ENCODE results near the gene HECW1.
"Not testable (repeated sequence)": the region's sequence is repeated elsewhere in the genome, so short reads cannot be mapped to it uniquely, and the experiment has no call there.

The HECW1 gene

DNA sequence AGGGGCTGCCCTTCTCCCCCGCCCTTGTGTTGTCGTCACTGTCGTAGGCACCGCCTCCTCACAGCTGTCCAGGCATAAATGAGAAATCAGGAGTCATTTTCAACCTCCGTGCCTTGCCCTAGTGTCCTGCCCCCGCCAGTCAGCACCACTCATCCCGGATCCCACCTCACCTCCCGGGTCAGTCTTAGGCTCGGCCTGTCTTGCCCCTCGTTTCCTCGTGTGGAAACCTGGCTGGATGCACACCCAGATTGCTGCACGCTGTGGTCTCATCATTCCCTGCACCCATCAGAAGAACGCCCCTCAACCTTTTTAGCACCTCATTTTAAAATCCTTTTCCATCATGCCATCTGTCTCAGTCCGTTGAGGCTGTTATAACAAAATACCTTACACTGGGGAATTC lies 213.1 kb downstream of the HECW1 start:
- H3K9me3 ChIP-seq (ENCODE audit: control insufficient read depth in 2 of 2, low read length in 2 of 2), result no peaks in the 10 kb centered on the region
- H3K9ac ChIP-seq (ENCODE audit: low read length in 2 of 2), result no peak overlapping the region
- H3K27me3 ChIP-seq (ENCODE audit: control insufficient read depth in 1 of 2, insufficient read depth in 2 of 2, low read length in 2 of 2), result no peaks in the 10 kb centered on the region
- H3K4me1 ChIP-seq (ENCODE audit: control insufficient read depth, insufficient read depth, low read length), result no peaks in the 10 kb centered on the region
- H3K36me3 ChIP-seq (ENCODE audit: control insufficient read depth in 2 of 2, insufficient read depth in 2 of 2, low read length in 2 of 2), result no peaks in the 10 kb centered on the region
- H3K4me3 ChIP-seq (ENCODE audit: low read length in 2 of 2), result no peak overlapping the region
- no peak overlapping the region for H3K27ac ChIP-seq (ENCODE audit: low read length)

DNA sequence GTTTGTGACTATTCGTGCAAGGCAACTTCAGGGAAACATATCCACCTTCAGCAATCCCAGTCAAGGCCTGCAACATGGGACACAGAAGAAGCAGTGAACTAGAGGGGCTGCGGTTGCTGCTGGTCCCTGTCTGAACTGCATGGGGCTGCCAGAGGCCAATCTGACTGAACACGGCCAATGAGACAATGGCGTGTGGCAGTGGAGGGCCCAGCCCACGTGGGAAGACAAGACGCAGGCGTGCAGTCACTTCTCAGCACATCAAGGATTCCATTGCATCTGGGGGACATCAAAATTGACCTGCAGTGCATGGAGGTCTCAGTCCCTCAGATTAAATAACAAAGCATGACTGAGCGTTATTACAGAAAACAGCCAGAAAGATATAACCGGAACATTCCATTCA lies 215.9 kb downstream of the HECW1 start:
- no peaks in the 10 kb centered on the region for H3K36me3 ChIP-seq (ENCODE audit: control insufficient read depth in 2 of 2, insufficient read depth in 2 of 2, low read length in 2 of 2)
- H3K9ac ChIP-seq (ENCODE audit: low read length in 2 of 2), result no peak overlapping the region
- no peak overlapping the region for H3K27ac ChIP-seq (ENCODE audit: low read length)
- no peaks in the 10 kb centered on the region for H3K9me3 ChIP-seq (ENCODE audit: control insufficient read depth in 2 of 2, low read length in 2 of 2)
- H3K4me3 ChIP-seq (ENCODE audit: low read length in 2 of 2), result no peak overlapping the region
- no peaks in the 10 kb centered on the region for H3K4me1 ChIP-seq (ENCODE audit: control insufficient read depth, insufficient read depth, low read length)
- H3K27me3 ChIP-seq (ENCODE audit: control insufficient read depth in 1 of 2, insufficient read depth in 2 of 2, low read length in 2 of 2), result no peaks in the 10 kb centered on the region

DNA sequence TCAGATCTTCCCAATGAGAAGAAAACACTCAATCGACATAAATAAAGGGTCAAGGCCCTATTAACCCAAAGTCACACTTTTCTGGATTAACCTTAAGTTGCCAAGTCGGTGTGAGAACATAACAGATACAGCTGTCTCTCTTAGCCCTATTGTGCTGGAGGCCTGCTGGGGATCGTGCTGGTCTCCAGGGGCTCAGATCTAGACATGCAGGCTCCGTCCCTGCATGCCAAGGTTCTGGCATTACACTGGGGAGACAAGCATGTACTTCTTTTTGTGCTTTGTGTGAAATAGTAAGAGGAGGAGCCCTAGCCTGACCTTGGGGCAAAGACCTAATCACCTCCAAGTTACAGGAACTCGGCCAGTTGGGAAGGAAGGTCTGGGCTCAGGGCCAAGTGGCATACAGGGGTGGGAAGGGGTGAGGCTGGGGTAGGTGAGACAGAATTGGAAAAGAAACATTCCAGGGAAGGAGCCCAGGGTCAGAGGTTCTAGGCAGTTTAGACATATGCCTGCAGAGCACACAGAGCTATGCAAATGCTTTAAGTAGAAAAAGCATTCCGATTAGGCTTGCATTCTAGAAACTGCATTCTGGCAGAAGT lies 216.4 kb downstream of the HECW1 start:
- no peaks in the 10 kb centered on the region for H3K9me3 ChIP-seq (ENCODE audit: control insufficient read depth in 2 of 2, low read length in 2 of 2)
- H3K27me3 ChIP-seq (ENCODE audit: control insufficient read depth in 1 of 2, insufficient read depth in 2 of 2, low read length in 2 of 2), result no peaks in the 10 kb centered on the region
- H3K36me3 ChIP-seq (ENCODE audit: control insufficient read depth in 2 of 2, insufficient read depth in 2 of 2, low read length in 2 of 2), result no peaks in the 10 kb centered on the region
- H3K4me1 ChIP-seq (ENCODE audit: control insufficient read depth, insufficient read depth, low read length), result no peaks in the 10 kb centered on the region
- H3K4me3 ChIP-seq (ENCODE audit: low read length in 2 of 2), result no peak overlapping the region
- H3K27ac ChIP-seq (ENCODE audit: low read length), result no peak overlapping the region
- H3K9ac ChIP-seq (ENCODE audit: low read length in 2 of 2), result no peak overlapping the region

DNA sequence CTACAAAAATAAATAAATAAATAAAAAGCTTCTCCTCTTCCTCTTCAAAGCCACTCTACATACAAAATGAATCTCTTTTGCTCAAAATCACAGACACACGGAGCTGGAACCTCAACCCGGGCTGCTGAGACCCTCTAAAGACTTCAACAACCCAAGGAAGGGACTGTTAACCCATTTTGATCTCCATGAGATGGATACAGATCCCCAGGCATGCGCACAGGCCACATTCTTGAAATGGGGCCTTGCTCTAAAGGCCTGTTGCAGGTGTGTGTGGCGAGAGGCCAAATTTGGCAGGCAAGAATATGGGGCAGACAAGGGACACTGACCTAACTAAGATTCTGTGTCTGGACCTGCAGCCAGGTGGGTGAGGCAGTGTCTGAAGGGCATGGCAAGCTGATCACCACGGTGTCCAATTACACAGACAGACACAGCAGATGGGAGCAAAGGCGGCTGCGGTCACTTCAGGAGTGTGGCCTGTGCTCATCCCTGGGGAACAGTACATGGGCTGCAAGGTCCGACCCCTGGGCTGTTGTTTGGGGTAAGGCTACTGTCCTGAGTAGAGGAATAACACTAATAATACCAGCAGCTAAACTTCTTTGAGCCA lies 219.8 kb downstream of the HECW1 start:
- H3K4me1 ChIP-seq (ENCODE audit: control insufficient read depth, insufficient read depth, low read length), result no peaks in the 10 kb centered on the region
- no peaks in the 10 kb centered on the region for H3K36me3 ChIP-seq (ENCODE audit: control insufficient read depth in 2 of 2, insufficient read depth in 2 of 2, low read length in 2 of 2)
- H3K27ac ChIP-seq (ENCODE audit: low read length), result no peak overlapping the region
- H3K4me3 ChIP-seq (ENCODE audit: low read length in 2 of 2), result no peak overlapping the region
- no peaks in the 10 kb centered on the region for H3K9me3 ChIP-seq (ENCODE audit: control insufficient read depth in 2 of 2, low read length in 2 of 2)
- no peaks in the 10 kb centered on the region for H3K27me3 ChIP-seq (ENCODE audit: control insufficient read depth in 1 of 2, insufficient read depth in 2 of 2, low read length in 2 of 2)
- H3K9ac ChIP-seq (ENCODE audit: low read length in 2 of 2), result no peak overlapping the region

DNA sequence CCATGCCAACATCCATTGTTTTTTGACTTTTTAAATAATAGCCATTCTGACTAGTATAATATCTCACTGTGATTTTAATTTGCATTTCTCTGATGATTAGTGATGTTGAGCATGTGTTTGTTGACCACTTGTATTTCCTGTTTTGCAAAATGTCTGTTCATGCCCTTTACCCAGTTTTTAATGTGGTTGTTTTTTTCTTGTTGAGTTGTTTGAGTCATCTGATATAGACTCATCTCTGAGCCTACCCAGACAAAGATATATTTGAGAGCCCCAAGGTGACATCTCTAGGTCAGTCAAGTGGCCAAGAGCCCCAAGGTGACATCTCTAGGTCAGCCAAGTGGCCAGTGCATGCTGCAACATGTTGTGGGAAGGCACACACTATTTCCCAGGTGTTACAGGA lies 224.7 kb downstream of the HECW1 start:
- Histone ChIP-seq H3K27ac (ENCODE audit: low read length) (no peak overlapping the region), H3K9ac (ENCODE audit: low read length in 2 of 2) (no peak overlapping the region), H3K4me3 (ENCODE audit: low read length in 2 of 2) (no peak overlapping the region), H3K36me3 (ENCODE audit: control insufficient read depth in 2 of 2, insufficient read depth in 2 of 2, low read length in 2 of 2) (no peaks in the 10 kb centered on the region), H3K27me3 (ENCODE audit: control insufficient read depth in 1 of 2, insufficient read depth in 2 of 2, low read length in 2 of 2) (no peaks in the 10 kb centered on the region), H3K4me1 (ENCODE audit: control insufficient read depth, insufficient read depth, low read length) (no peaks in the 10 kb centered on the region), H3K9me3 (ENCODE audit: control insufficient read depth in 2 of 2, low read length in 2 of 2) (no peaks in the 10 kb centered on the region)

DNA sequence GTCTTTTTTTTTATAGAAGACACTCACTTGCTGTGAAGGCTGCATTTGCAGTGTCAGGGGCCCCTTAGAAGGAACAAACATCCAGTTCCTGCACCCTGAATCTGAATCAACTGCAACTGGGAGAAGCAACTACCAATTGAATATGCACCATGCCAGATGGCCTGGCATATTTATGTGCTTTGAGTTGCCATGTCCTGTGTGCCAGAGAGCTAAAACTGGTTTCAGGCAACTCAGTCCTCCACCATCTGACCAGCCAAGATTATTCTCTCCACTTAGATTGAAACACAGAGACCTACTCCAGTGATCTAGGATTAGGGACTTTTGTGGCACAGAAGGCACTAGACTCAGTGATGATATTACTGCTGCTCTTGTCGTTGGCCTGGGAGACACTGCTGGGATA lies 225.4 kb downstream of the HECW1 start:
- no peak overlapping the region for H3K27ac ChIP-seq (ENCODE audit: low read length)
- no peak overlapping the region for H3K9ac ChIP-seq (ENCODE audit: low read length in 2 of 2)
- no peaks in the 10 kb centered on the region for H3K9me3 ChIP-seq (ENCODE audit: control insufficient read depth in 2 of 2, low read length in 2 of 2)
- H3K27me3 ChIP-seq (ENCODE audit: control insufficient read depth in 1 of 2, insufficient read depth in 2 of 2, low read length in 2 of 2), result no peaks in the 10 kb centered on the region
- H3K4me1 ChIP-seq (ENCODE audit: control insufficient read depth, insufficient read depth, low read length), result no peaks in the 10 kb centered on the region
- no peak overlapping the region for H3K4me3 ChIP-seq (ENCODE audit: low read length in 2 of 2)
- H3K36me3 ChIP-seq (ENCODE audit: control insufficient read depth in 2 of 2, insufficient read depth in 2 of 2, low read length in 2 of 2), result no peaks in the 10 kb centered on the region

DNA sequence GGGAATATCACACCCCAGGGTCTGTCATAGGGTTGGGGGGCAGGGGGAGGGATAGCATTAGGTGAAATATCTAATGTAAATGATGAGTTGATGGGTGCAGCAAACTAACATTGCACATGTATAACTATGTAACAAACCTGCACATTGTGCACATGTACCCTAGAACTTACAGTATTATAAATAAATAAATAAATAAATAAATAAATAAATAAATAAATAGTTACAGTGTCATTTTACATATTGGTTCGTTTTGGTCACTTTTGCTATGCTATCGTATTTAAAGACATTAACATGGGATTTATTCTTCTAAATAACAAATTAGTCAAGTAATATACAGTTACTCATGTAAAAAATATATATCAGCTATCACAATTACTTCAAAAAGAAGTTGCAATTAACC lies 228.7 kb downstream of the HECW1 start:
- H3K4me3 ChIP-seq (ENCODE audit: low read length in 2 of 2), result no peak overlapping the region
- H3K9me3 ChIP-seq (ENCODE audit: control insufficient read depth in 2 of 2, low read length in 2 of 2), result no peaks in the 10 kb centered on the region
- no peak overlapping the region for H3K27ac ChIP-seq (ENCODE audit: low read length)
- no peaks in the 10 kb centered on the region for H3K4me1 ChIP-seq (ENCODE audit: control insufficient read depth, insufficient read depth, low read length)
- no peaks in the 10 kb centered on the region for H3K36me3 ChIP-seq (ENCODE audit: control insufficient read depth in 2 of 2, insufficient read depth in 2 of 2, low read length in 2 of 2)
- H3K9ac ChIP-seq (ENCODE audit: low read length in 2 of 2), result no peak overlapping the region
- H3K27me3 ChIP-seq (ENCODE audit: control insufficient read depth in 1 of 2, insufficient read depth in 2 of 2, low read length in 2 of 2), result no peaks in the 10 kb centered on the region

DNA sequence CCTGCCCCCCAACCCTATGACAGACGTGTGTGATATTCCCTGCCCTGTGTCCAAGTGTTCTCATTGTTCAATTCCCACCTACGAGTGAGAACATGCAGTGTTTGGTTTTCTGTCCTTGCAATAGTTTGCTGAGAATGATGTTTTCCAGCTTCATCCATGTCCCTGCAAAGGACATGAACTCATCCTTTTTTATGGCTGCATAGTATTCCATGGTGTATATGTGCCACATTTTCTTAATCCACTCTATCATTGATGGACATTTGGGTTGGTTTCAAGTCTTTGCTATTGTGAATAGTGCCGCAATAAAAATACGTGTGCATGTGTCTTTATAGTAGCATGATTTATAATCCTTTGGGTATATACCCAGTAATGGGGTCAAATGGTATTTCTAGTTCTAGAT lies 231.0 kb downstream of the HECW1 start:
- H3K27me3 ChIP-seq (ENCODE audit: control insufficient read depth in 1 of 2, insufficient read depth in 2 of 2, low read length in 2 of 2); H3K4me3 ChIP-seq (ENCODE audit: low read length in 2 of 2); H3K9ac ChIP-seq (ENCODE audit: low read length in 2 of 2); H3K9me3 ChIP-seq (ENCODE audit: control insufficient read depth in 2 of 2, low read length in 2 of 2); H3K27ac ChIP-seq (ENCODE audit: low read length); H3K36me3 ChIP-seq (ENCODE audit: control insufficient read depth in 2 of 2, insufficient read depth in 2 of 2, low read length in 2 of 2); H3K4me1 ChIP-seq (ENCODE audit: control insufficient read depth, insufficient read depth, low read length): not testable (repeated sequence)

DNA sequence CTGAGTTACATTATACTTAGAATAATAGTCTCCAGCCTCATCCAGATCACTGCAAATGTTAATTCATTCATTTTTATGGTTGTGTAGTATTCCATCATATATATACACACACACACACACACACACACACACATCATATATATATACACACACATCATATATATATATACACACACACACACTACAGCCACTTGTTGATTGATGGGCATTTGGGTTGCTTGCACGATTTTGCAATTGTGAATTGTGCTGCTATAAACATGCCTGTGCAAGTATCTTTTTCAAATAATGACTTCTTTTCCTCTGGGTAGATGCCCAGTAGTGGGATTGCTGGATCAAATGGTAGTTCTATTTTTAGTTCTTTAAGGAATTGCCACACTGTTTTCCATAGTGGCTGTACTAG lies 233.2 kb downstream of the HECW1 start:
- not testable (repeated sequence) for H3K9me3 ChIP-seq (ENCODE audit: control insufficient read depth in 2 of 2, low read length in 2 of 2); H3K4me3 ChIP-seq (ENCODE audit: low read length in 2 of 2); H3K36me3 ChIP-seq (ENCODE audit: control insufficient read depth in 2 of 2, insufficient read depth in 2 of 2, low read length in 2 of 2); H3K27ac ChIP-seq (ENCODE audit: low read length); H3K4me1 ChIP-seq (ENCODE audit: control insufficient read depth, insufficient read depth, low read length); H3K27me3 ChIP-seq (ENCODE audit: control insufficient read depth in 1 of 2, insufficient read depth in 2 of 2, low read length in 2 of 2); H3K9ac ChIP-seq (ENCODE audit: low read length in 2 of 2)

DNA sequence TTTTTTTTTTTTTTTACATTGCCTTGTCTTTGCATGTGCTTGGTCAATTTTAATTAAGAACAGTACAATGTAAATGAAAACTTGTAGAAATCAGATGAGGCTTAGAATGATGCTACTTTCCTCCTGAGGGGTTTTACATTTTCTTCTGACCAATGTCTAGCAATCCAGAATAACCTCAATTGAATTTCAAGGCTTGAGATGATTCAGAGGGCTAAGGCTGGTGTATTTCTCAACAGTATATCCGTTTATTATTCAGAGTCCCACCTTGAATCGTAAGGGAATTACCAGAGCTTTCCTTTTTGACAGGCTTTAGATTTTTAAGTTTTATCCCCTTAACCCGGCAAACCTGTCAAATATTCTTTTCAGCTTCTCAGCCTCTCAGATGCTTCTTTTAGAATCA lies 239.2 kb downstream of the HECW1 start:
- H3K36me3 ChIP-seq (ENCODE audit: control insufficient read depth in 2 of 2, insufficient read depth in 2 of 2, low read length in 2 of 2), result no peaks in the 10 kb centered on the region
- H3K9me3 ChIP-seq (ENCODE audit: control insufficient read depth in 2 of 2, low read length in 2 of 2), result peaks cover 0 to 2% of the 10 kb centered on the region in 2 donors
- H3K4me1 ChIP-seq (ENCODE audit: control insufficient read depth, insufficient read depth, low read length), result no peaks in the 10 kb centered on the region
- no peaks in the 10 kb centered on the region for H3K27me3 ChIP-seq (ENCODE audit: control insufficient read depth in 1 of 2, insufficient read depth in 2 of 2, low read length in 2 of 2)
- H3K4me3 ChIP-seq (ENCODE audit: low read length in 2 of 2), result no peak overlapping the region
- H3K27ac ChIP-seq (ENCODE audit: low read length), result no peak overlapping the region
- H3K9ac ChIP-seq (ENCODE audit: low read length in 2 of 2), result no peak overlapping the region

DNA sequence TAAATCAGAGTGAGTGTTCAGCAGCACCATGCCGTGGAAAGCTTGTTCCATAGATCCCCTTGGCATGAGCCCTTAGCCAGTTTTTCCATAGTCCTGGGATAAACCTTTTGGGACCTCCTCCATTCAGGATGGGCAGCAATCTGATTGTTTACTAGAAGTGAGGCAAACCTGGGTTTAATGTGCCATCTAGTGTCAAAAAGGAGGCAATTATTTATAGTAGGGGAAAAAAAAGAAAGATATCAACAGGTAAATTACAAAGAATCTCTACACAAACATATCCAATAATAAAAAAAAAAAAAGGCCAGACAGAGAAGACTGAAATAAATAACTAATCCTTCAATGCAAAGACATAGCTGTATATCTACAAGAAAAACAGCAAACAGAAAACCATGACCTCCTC lies 241.5 kb downstream of the HECW1 start:
- H3K4me1 ChIP-seq (ENCODE audit: control insufficient read depth, insufficient read depth, low read length), result no peaks in the 10 kb centered on the region
- no peaks in the 10 kb centered on the region for H3K27me3 ChIP-seq (ENCODE audit: control insufficient read depth in 1 of 2, insufficient read depth in 2 of 2, low read length in 2 of 2)
- no peak overlapping the region for H3K9ac ChIP-seq (ENCODE audit: low read length in 2 of 2)
- H3K9me3 ChIP-seq (ENCODE audit: control insufficient read depth in 2 of 2, low read length in 2 of 2), result peaks cover 0 to 2% of the 10 kb centered on the region in 2 donors
- no peak overlapping the region for H3K27ac ChIP-seq (ENCODE audit: low read length)
- H3K4me3 ChIP-seq (ENCODE audit: low read length in 2 of 2), result no peak overlapping the region
- no peaks in the 10 kb centered on the region for H3K36me3 ChIP-seq (ENCODE audit: control insufficient read depth in 2 of 2, insufficient read depth in 2 of 2, low read length in 2 of 2)
